NCI-H2171 treated with DMSO at 0.1 percent for 48 hours (cell line): ENCODE measurements around the gene PARP4.
"Not testable (repeated sequence)": the region's sequence is repeated elsewhere in the genome, so short reads cannot be mapped to it uniquely, and the experiment has no call there.

Experiments
- DNase-seq: peaks from one replicate; lab custom pipeline; 2025; lab: John Stamatoyannopoulos, UW

The PARP4 gene

DNA sequence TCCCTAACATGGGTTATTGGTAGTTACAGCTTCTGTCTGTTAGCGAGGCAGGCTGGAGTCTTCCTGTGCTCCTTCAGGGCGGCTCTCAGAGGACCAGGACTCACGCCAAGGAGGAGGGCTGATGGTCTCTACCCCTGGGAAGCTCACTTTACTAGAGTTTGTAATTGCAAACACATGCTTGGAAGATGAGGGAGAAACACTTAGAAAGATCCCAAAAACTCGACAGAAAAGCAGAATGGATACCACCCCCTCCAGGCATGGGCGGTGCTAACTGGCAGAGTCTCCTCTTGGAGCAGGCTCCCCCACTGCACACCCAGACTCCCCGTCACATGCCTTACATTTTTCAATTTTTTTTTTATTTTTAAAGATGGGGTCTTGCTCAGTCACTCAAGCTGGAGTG, 62.0 kb downstream of the PARP4 start:
- no peak for DNase-seq

GRCh38 chr13:24444851-24445250, 67.7 kb downstream of the PARP4 start:
- DNase-seq = not testable (repeated sequence)

DNA sequence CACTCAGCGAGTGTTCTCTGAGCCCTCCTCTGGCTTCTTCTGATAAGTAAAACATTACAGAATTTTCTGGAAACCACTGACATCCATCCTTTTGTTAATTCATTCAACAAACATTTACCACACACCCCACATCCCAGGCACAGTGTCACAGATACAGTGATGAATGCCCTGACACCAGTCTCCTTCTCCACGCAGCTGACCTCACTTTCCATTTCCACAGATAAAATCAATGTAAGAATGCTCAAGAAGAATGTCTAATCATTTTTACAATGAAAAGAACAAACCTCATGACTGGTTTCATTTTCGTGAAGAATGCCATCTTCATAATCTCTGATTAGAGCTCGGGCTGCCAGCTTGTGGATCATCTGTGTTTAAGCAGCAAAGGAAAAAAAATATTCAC, 69.2 kb downstream of the PARP4 start:
- DNase-seq = no peak

DNA sequence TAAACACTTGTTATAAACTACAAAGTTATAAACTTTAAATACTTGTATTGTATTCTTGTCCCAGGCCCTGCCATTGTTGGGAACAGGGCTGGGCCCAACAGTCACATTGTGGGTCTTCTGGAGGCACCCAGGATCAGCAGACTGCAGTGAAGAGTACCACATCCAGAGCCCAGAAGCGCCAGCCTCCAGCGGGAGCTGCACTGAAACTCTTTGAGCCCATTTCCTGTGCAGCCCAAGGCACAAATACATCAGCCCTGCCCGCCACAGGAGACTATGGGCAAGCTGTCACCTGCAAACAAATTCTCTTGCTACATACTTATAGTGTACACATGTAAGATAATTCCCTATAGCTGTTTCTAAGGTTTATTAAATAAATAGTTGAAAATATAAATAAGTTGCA, 86.5 kb downstream of the PARP4 start:
- DNase-seq = not testable (repeated sequence)

DNA sequence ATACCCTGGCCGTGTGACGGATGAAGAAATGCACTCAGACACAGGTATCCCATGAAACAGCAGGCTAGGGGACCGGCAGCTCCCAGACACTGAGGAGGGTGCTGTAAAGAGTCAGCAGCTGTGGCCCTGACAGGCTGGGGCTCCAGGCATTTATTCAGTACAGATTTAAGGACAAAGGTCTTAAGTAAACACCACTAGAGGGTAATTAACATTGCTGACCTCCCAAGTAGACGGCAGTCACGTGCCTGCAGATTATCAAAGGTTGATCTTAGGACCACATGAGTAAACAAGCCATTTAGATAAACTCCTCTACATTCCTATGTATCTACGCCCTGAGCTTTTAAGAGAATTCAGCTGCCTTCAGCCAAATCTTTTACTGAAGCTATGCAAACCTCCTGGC, 92.9 kb downstream of the PARP4 start:
- DNase-seq = not testable (repeated sequence)

- DNase-seq = no peak
Measured at GRCh38 chr13:24407844-24408243, 104.7 kb downstream of the PARP4 start.

DNA sequence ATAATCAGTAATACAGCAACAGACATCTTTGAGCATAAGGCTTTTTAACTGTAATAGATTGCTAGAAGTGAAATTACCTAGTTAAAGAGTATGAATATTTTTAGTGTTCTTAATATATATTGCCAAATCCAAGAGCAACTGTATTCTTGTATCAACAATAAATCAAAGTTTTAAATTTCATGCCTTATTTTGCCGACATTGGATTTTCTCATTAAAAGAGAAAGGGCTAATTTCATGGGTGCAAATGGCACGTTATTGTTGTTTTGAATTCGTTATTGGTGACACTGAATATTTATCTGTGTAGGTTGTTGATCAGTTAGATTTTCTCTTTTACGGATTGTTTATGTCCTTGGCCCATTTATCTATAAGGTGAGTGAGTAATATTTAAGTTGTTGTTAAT, 106.1 kb downstream of the PARP4 start:
- no peak for DNase-seq

DNA sequence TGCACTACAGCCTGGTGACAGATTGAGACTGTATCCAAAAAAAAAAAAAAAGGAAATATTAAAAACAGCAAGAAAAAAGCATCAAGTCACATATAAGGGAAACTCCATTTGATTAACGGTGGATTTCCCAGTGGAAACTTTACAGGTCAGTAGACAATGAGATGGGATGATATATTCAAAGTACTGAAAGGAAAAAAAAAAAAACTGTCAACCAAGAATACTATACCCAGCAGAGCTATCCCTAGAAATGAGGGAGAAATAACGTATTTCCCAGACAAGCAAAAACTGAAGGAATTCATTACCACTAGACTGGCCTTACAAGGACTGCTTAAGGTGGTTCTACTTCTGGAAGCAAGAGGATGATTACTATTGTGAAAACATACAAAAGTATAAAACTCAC, 115.8 kb downstream of the PARP4 start:
- DNase-seq = no peak

DNA sequence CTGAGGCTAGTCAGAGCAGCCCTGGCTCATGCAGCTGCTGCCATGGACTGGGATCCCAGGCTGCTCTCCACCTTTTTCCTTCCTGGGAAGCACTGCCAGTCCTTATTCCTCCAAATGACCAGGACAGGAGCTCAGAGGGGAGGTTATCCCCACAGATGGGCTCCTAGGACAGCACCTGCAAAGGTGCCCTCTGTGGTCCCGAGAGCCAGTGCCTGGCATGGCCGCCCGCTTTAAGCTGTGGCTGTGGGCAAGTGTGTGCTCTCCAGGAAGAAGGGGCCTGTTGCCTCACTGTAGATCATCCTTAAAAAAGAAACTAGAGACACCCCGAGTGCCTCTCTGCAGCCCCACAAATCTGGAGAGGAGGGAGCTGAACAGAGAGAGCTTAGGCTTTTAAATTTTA, 119.6 kb downstream of the PARP4 start:
- DNase-seq = no peak

DNA sequence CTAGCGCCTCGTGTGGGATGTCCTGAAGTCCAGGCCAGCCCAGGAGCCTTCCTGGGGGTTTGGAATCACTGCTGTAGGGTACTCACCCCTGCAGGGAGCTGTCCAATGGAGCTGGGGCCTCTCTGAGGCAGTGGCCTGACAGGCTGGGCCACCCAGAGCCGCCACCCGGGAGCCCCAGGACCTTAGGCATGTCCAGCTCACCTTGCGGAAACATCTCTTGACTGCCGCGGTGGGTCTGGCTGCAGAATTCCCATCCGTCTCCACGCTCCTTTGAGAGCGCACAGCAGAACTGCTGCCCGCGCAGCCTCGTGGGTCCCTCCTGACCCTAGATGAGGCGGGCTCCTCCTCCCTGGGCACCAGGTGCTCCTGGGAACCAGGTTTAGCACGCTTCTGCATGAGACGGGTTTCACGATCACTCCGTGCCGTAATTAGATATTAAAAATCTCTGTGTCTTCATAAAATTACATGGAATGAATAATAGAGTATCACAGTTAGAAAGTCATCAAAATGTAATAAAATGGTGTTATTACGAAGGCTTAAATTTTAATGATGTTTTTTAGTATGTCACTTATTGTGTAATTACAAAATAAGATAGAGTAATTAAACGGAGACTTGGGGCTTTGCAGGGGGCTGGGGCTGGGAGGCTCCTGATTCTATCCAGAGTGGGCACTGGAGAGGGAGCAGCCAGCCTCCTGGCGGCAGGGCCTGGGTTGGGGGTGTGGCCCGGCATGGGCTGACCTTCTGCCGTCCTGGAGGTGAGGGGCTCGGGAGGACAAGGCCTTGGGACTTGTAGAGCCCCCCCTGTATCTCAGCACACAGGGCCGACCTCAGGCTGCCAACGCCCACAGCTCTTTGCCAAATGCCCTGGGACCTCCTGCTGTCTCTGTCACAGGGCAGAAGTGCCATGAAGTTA, 120.6 kb downstream of the PARP4 start:
- not testable (repeated sequence) for DNase-seq

DNA sequence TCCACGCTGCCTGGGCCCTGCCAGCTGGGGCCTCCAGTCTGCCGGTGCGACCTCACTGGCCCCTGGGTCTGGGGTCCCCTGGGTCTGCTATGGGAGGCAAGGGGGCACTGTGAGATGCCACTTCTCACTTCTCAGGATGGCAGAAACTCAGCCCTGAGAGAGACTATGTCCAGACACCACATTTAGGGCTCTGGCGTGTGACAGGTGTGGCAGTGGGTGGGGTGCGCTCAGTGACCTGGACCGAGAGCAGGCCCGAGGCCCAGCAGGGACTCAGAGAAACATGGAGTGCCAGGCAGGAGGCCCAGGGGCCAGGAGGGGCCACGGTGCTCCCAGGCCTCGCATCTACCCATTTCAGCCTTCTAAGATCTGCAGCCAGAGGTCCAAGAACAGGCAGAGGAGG, 121.8 kb downstream of the PARP4 start:
- not testable (repeated sequence) for DNase-seq

- DNase-seq = no peak
Measured at GRCh38 chr13:24389506-24389905, 123.1 kb downstream of the PARP4 start.

DNA sequence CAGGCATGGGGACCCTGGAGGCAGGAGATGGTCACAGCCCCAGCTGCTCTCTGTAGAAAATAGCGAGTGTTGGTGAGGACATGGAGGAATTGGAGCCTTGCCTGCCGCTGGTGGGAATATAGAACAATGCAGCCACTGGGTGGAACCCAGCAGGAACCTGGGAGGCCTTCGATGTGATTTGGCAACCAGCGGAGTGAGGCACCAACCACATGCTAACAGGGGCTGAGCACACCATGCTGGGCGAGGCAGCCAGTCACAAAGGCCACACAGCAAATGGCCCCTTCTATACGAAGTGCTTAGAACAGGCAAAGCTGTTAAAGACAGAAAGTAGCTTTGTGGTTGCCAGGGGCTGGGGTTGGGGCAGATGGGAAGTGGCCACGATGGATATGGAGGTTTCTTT, 123.8 kb downstream of the PARP4 start:
- DNase-seq = not testable (repeated sequence)

GRCh38 chr13:24386816-24387708, 125.5 kb downstream of the PARP4 start:
- no peak for DNase-seq

DNA sequence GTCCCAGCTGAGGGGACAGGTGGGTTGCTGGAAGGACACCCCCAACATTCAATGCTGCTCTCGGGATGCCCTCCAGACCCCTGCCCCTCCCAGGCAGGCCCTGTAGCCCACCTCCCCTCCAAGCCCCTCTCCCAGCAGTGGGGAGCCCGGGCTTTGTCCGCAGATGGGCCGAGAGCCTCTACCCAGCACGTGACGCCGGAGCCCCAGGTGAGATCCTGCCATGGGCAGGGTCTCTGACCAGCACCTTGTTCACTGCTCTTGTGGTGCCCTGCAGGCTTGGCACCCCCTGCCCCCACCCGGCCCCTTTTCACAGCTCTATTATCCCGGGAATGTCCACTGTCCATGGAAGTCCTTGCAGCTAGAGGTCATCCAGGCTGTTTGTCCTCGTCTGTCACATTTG, 126.7 kb downstream of the PARP4 start:
- DNase-seq = no peak

GRCh38 chr13:24384946-24385345, 127.6 kb downstream of the PARP4 start:
- DNase-seq = not testable (repeated sequence)

- not testable (repeated sequence) for DNase-seq
Measured at GRCh38 chr13:24384091-24384490, 128.5 kb downstream of the PARP4 start.

GRCh38 chr13:24381541-24382265, 130.9 kb downstream of the PARP4 start:
- DNase-seq = no peak

- DNase-seq = not testable (repeated sequence)
Measured at GRCh38 chr13:24380881-24381280, 131.7 kb downstream of the PARP4 start.

DNA sequence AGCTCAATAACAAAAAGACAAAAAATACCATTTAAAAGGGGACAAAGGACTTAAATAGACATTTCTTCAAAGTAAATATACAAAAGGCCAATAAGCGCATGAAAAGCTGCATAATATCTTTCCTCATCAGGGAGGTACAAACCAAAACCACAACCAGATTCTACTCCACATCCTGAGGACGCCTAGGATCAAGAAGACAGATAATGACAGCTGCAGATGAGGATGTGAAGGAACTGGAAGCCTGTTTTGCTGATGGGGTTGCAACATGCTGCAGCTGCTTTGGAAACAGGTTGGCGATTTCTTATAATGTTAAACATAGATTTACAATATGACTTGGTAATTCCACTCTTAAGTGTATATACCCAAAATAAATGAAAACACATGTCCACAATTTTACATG, 132.4 kb downstream of the PARP4 start:
- DNase-seq = not testable (repeated sequence)

DNA sequence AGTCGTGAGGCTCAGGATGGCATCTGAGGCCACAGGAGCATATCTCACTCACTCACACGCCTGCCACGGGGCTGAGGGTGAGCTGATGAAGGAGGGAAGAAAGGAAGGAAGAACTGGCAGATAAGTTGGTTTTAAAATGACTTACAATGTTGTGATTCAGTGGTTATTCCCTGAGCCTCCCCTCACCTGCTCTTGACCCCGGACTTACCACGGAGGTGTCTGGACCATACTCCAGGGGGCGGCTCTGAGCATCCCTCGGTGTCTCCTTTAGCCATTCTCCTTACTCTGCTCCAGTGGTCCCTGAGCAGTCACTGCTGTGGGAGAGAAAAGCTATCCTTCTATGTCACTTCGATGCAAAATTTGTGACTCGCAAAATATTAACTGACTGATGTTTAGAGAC, 141.3 kb downstream of the PARP4 start:
- not testable (repeated sequence) for DNase-seq
